Activated B cell treated with CpG ODN at 0.5 μM for 24 hours (primary cell): ENCODE results near the gene MMEL1. TPM values are rescaled to one million over a fixed set of nuclear protein-coding genes. Genes with fewer than 3 reads are reported as not detected.
"Not testable (repeated sequence)": the region's sequence is repeated elsewhere in the genome, so short reads cannot be mapped to it uniquely, and the experiment has no call there.

Source experiments
- ATAC-seq: fragments of 200-7000 bp; cut with Tn5 transposase; one replicate; pipeline ENCODE4 v1.10.0; 2021; ENCODE audit warnings: low read depth, mild to moderate bottlenecking, moderate library complexity
- CTCF ChIA-PET: fragments of 350-600 bp; sonication (Branson Sonifier 250); formaldehyde crosslinking; loops from one replicate; lab custom pipeline; 2021; ENCODE audit warnings: antibody characterized with exemption; lab: Charles Lee
- POLR2A ChIA-PET: fragments of 350-600 bp; sonication (Branson Sonifier 250); formaldehyde crosslinking; loops from one replicate; lab custom pipeline; 2021; ENCODE audit warnings: antibody characterized with exemption; lab: Charles Lee
- DNase-seq: peaks from one replicate; pipeline ENCODE4 v3.0.0; 2022
- H3K27ac Mint-ChIP-seq: one replicate; pipeline ENCODE4 v1.8.0; 2020; ENCODE audit warnings: mixed read lengths
- H3K27me3 Mint-ChIP-seq: one replicate; pipeline ENCODE4 v1.8.0; 2021; ENCODE audit warnings: mixed read lengths
- H3K36me3 Mint-ChIP-seq: one replicate; pipeline ENCODE4 v1.8.0; 2021; ENCODE audit warnings: low read depth, mixed read lengths
- H3K4me1 Mint-ChIP-seq: one replicate; pipeline ENCODE4 v1.8.0; 2021; ENCODE audit warnings: mixed read lengths
- H3K4me3 Mint-ChIP-seq: one replicate; pipeline ENCODE4 v1.8.0; 2020; ENCODE audit warnings: mild to moderate bottlenecking, mixed read lengths
- H3K9me3 Mint-ChIP-seq: one replicate; pipeline ENCODE4 v1.8.0; 2020; ENCODE audit warnings: mixed read lengths
- intact Hi-C: fragments of 100-400 bp; cut with micrococcal nuclease; formaldehyde crosslinking; loops from one replicate; pipeline ENCODE4 v1.15.1; 2024
- total RNA-seq: library from RNA; stranded (reverse); gene quantifications from 2 replicates; pipeline ENCODE4 v1.2.3, GENCODE V29; 2022
- TF ChIP-seq, protein P1 (sequence below): fragments of 200-600 bp; IDR thresholded peaks from one replicate; pipeline ENCODE4 v1.8.0; 2022; ENCODE audit warnings: antibody characterized with exemption, mild to moderate bottlenecking

The MMEL1 gene
- total RNA-seq, 1 donor from 2014 or later: not detected

- Mint-ChIP-seq H3K27ac (peak overlapping the region; percentile 96), H3K27me3 (no peaks in the 10 kb centered on the region), H3K4me3 (peak overlapping the region; percentile 95), H3K36me3 (peaks cover 18% of the 10 kb centered on the region), H3K4me1 (peaks cover 62% of the 10 kb centered on the region), H3K9me3 (no peaks in the 10 kb centered on the region)
- CTCF ChIA-PET: interaction anchor here (1.0 to 2.9 kb wide), 4 partner anchors 23 to 360 kb away, joined by 3 to 39 read pairs (median 7); partner anchors contain the start of genes FAAP20 and PRXL2B
- DNase-seq (peak; percentile 50), ATAC-seq (peak; percentile 15)
- POLR2A ChIA-PET: interaction anchor here (1.1 to 5.6 kb wide), 5 partner anchors 8 to 360 kb away, joined by 3 to 224 read pairs (median 74); partner anchors contain the start of genes FAAP20 and PRXL2B
- TF ChIP-seq, protein P1, sequence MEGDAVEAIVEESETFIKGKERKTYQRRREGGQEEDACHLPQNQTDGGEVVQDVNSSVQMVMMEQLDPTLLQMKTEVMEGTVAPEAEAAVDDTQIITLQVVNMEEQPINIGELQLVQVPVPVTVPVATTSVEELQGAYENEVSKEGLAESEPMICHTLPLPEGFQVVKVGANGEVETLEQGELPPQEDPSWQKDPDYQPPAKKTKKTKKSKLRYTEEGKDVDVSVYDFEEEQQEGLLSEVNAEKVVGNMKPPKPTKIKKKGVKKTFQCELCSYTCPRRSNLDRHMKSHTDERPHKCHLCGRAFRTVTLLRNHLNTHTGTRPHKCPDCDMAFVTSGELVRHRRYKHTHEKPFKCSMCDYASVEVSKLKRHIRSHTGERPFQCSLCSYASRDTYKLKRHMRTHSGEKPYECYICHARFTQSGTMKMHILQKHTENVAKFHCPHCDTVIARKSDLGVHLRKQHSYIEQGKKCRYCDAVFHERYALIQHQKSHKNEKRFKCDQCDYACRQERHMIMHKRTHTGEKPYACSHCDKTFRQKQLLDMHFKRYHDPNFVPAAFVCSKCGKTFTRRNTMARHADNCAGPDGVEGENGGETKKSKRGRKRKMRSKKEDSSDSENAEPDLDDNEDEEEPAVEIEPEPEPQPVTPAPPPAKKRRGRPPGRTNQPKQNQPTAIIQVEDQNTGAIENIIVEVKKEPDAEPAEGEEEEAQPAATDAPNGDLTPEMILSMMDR: no peak
- intact Hi-C loops: loop anchor here (1.0 kb wide), 1 partner anchor 88 kb away; no protein-coding TSS in a partner anchor
Measured at GRCh38 chr1:2554621-2555387, 78.0 kb downstream of the MMEL1 start.

DNA sequence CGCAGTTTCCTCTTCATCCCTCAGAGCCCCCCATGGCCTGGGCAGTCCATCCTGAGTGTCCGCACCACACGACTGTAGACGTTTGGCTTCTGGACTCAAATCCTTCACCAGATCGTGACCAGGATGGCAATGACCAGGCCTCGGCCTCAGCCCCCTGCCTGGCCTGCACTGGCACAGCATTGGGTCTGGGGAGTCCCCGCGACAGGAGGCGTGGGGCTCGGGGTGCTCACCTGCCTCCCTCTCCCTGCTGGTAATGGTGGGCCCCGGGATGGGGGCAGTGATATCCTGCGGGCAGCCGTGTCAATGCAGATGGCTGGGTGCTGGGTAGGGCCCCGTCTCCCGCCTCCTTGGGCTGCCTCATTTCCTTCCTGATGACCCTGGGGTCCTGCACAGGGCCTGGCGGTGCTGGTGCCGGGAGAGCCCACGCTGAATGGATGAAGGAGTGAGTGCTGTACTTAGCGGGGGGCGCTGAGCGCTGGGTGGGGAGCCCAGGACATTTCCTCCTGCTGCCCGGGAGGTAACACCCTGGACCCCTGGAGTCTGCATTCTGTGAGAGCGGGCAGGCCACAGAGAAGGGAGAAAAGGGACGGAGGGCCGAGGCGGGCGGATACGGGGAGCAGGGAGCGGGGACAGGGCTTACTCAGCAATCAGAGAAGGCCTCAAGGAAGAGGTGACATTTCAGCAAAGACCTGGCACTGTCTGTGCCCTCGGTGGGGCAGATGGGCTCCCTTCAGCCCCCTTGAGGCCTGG lies 78.8 kb downstream of the MMEL1 start:
- TF ChIP-seq, protein P1: no peak
- peaks cover 68% of the 10 kb centered on the region for H3K4me1 Mint-ChIP-seq
- POLR2A ChIA-PET: interaction anchor here (1.1 to 5.6 kb wide), 4 partner anchors 24 to 359 kb away, joined by 3 to 224 read pairs (median 44); partner anchors contain the start of genes FAAP20 and PRXL2B

DNA sequence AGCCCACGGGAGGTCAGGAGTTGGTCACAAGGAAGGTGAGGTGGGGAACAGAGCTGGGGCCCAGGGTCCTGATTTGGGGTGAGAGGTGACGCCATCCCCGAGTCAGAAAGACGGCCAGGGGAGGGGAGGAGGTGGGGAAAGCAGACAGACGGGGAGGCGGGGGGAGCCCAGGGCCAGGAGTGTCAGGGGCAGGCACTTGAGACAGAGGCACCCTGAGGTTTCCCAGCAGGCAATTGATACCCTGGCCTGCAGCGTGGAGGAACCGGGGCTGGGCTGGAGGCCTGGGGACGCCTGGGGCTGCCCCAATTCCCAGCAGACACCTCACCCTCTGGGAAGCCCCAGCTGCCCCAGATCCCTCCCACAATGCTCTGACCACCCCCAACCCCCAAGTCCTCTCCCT lies 79.7 kb downstream of the MMEL1 start:
- H3K27ac Mint-ChIP-seq, CTCF ChIA-PET, H3K4me3 Mint-ChIP-seq, ATAC-seq, H3K9me3 Mint-ChIP-seq, H3K36me3 Mint-ChIP-seq, H3K27me3 Mint-ChIP-seq, POLR2A ChIA-PET, intact Hi-C loops, DNase-seq: not testable (repeated sequence)
- H3K4me1 Mint-ChIP-seq: peaks cover 70% of the 10 kb centered on the region

More for the DNA sequence above, 78.8 kb downstream of the MMEL1 start:
- Mint-ChIP-seq H3K27ac (peak overlapping the region; percentile 96), H3K36me3 (peaks cover 13% of the 10 kb centered on the region), H3K4me3 (peak overlapping the region; percentile 32), H3K9me3 (no peaks in the 10 kb centered on the region), H3K27me3 (no peaks in the 10 kb centered on the region)
- CTCF ChIA-PET: interaction anchor here (1.0 to 2.9 kb wide), 4 partner anchors 24 to 359 kb away, joined by 3 to 39 read pairs (median 7); partner anchors contain the start of genes FAAP20 and PRXL2B
- ATAC-seq (no peak), DNase-seq (no peak)
- intact Hi-C loops: no loop called here

GRCh38 chr1:2552189-2552588 lies 80.6 kb downstream of the MMEL1 start:
- POLR2A ChIA-PET: no interaction called here
- intact Hi-C loops: no loop called here
- no peak overlapping the region for H3K27ac Mint-ChIP-seq

DNA sequence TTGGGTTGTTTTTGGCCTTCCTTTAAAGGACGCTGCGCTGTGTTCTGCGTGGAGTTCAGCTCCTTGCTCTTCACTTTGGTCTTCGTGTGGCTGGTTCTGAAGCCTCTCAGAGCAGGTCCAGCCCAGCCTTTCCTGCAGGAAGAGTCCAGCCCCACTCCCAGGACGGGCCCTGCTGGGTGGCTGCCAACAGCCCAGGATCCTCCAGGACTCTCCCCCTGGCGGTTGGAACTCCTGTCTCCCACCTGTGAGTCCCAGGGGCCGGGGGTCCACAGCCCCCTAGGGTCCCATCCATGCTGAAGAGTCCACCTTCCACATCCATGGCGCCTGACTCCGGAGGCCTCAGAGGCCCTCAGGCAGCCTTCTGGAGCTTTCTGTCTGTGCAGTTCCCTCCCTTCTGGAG lies 81.3 kb downstream of the MMEL1 start:
- Mint-ChIP-seq H3K27ac (peak overlapping the region; percentile 76), H3K4me1 (peaks cover 70% of the 10 kb centered on the region)
- ATAC-seq, intact Hi-C loops, H3K4me3 Mint-ChIP-seq, POLR2A ChIA-PET, DNase-seq, H3K9me3 Mint-ChIP-seq, H3K36me3 Mint-ChIP-seq, CTCF ChIA-PET, H3K27me3 Mint-ChIP-seq: not testable (repeated sequence)

More at GRCh38 chr1:2552189-2552588, 80.6 kb downstream of the MMEL1 start:
- ATAC-seq: no peak
- TF ChIP-seq, protein P1: no peak
- Mint-ChIP-seq H3K4me1 (peaks cover 71% of the 10 kb centered on the region), H3K9me3 (no peaks in the 10 kb centered on the region), H3K27me3 (no peaks in the 10 kb centered on the region), H3K4me3 (no peak overlapping the region), H3K36me3 (peaks cover 8% of the 10 kb centered on the region)
- no peak for DNase-seq
- CTCF ChIA-PET: no interaction called here

- DNase-seq, H3K36me3 Mint-ChIP-seq, ATAC-seq, H3K27me3 Mint-ChIP-seq, H3K9me3 Mint-ChIP-seq, intact Hi-C loops: not testable (repeated sequence)
- Mint-ChIP-seq H3K4me1 (peaks cover 61% of the 10 kb centered on the region), H3K4me3 (peak overlapping the region; percentile 35), H3K27ac (peak overlapping the region; percentile 76)
- CTCF ChIA-PET: interaction anchor here (1.1 kb wide), 1 partner anchor 355 kb away, joined by 3 read pairs; no protein-coding TSS in a partner anchor
- POLR2A ChIA-PET: interaction anchor here (1.1 to 8.0 kb wide), 3 partner anchors 21 to 34 kb away, joined by 3 to 209 read pairs (median 62); partner anchors contain the start of gene PRXL2B
Measured at GRCh38 chr1:2550309-2550861, 82.4 kb downstream of the MMEL1 start.

DNA sequence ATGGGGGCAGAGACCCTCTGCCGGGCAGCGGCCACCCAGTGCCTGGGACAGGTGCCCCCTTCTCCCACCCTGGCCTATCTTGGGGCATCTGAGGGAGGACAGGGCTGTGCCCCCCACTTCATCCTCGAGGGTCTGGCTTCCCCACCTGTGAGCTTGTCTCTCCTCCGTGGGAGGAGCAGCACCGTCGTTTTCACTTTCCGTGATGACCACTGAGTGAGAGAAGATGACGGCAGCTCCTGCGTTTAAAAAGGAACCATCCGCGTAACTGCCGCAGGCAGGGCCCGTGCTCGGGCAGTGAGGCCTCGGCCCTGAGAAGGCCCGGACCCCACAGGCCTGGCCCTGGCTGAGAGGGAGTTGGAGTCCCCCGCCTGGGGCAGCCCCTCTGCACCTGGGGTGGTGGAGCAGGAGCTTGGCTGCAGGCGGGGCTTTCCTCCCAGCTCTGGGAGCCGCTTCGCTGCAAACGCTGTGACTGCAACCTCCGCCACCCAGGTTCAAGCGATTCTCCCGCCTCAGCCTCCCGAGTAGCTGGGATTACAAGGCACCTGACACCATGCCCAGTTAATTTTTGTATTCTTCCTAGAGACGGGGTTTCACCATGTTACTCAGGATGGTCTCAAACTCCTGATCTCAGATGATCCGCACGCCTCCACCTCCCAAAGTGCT lies 83.3 kb downstream of the MMEL1 start:
- DNase-seq, H3K27me3 Mint-ChIP-seq, H3K36me3 Mint-ChIP-seq, H3K9me3 Mint-ChIP-seq, ATAC-seq: not testable (repeated sequence)
- CTCF ChIA-PET: interaction anchor here (1.1 to 3.1 kb wide), 2 partner anchors 36 to 354 kb away, joined by 3 to 13 read pairs; partner anchors contain the start of gene PRXL2B
- intact Hi-C loops: loop anchor here (2.0 to 5.0 kb wide), 3 partner anchors 237 to 873 kb away; no protein-coding TSS in a partner anchor
- POLR2A ChIA-PET: interaction anchor here (0.7 to 8.0 kb wide), 8 partner anchors 7 to 354 kb away, joined by 3 to 209 read pairs (median 42); partner anchors contain the start of genes FAAP20, PANK4, PEX10 and PRXL2B
- peak overlapping the region; percentile 96 for H3K27ac Mint-ChIP-seq
- peaks cover 52% of the 10 kb centered on the region for H3K4me1 Mint-ChIP-seq
- H3K4me3 Mint-ChIP-seq: peak overlapping the region; percentile 87
